Endothelial cell of umbilical vein (primary cell): ENCODE data around the gene ZFP1.

Source experiments
- CTCF ChIP-seq, 2 donors: IDR thresholded peaks; 1 replicate in 1 of 2; 2 replicates in 1 of 2; pipeline ENCODE4 v1.5.1; 2011; ENCODE audit warnings: low read length in 2 of 2, mild to moderate bottlenecking in 2 of 2, moderate library complexity in 2 of 2, control low read depth in 1 of 2, inconsistent platforms in 1 of 2, low read depth in 1 of 2; ENCODE audit not compliant: insufficient read depth in 1 of 2; ENCODE audit errors: extremely low read depth in 1 of 2
- MAX ChIP-seq: IDR thresholded peaks from 2 replicates; pipeline ENCODE4 v1.6.1; 2011; ENCODE audit not compliant: insufficient read depth, insufficient read length
- MYC ChIP-seq: IDR thresholded peaks from one replicate; pipeline ENCODE4 v1.6.1; 2011; ENCODE audit warnings: mild to moderate bottlenecking, low read depth, low read length
- POLR2A ChIP-seq: IDR thresholded peaks from 2 replicates; pipeline ENCODE4 v1.6.1; 2012; ENCODE audit warnings: low read depth, mild to moderate bottlenecking, control low read depth, low read length

GRCh38 chr16:75204410-75204758 is 56.1 kb downstream of the ZFP1 start:
- TF ChIP-seq POLR2A, result no peak
- TF ChIP-seq CTCF (IDR thresholded peaks at IDR 0.05; ENCODE audit: extremely low read depth in 1 of 2, insufficient read depth in 1 of 2, low read depth in 1 of 2, low read length in 2 of 2), result no peak
- no peak for TF ChIP-seq MYC
- no peak for TF ChIP-seq MAX
